ENCODE measurements around the gene TTLL1. TPM values are rescaled to one million over a fixed set of nuclear protein-coding genes. Genes with fewer than 3 reads are reported as not detected.

TTLL1 gene
- total and polyA plus RNA-seq, 2 experiments from 2014 or later = 5.5 to 6.8 TPM

GRCh38 chr22:43031617-43032016, 57.6 kb downstream of the TTLL1 start:
- Mint-ChIP-seq H3K4me3 (no peak overlapping the region), H3K27me3 (ENCODE audit: insufficient read depth, low read depth, poor library complexity) (peaks cover 15% of the 10 kb centered on the region), H3K4me1 (no peaks in the 10 kb centered on the region), H3K27ac (no peak overlapping the region), H3K9me3 (no peaks in the 10 kb centered on the region; the same call in 2 of the 3 replicates), H3K36me3 (ENCODE audit: low read depth) (no peaks in the 10 kb centered on the region)
- no peaks in the 10 kb centered on the region for H4K20me1 ChIP-seq (replicated peaks; ENCODE audit: insufficient read depth)
- DNase-seq (ENCODE audit: low spot score) = no peak
- ATAC-seq = no peak
- no peak overlapping the region for H3K27ac ChIP-seq (ENCODE audit: low read depth)
- H3K36me3 ChIP-seq (ENCODE audit: insufficient read depth) = no peaks in the 10 kb centered on the region
- no peaks in the 10 kb centered on the region for H3K4me1 ChIP-seq (ENCODE audit: insufficient read depth)
- no peaks in the 10 kb centered on the region for H3K27me3 ChIP-seq (ENCODE audit: insufficient read depth)
- no peak overlapping the region for H2AFZ ChIP-seq
- TF ChIP-seq JUNB (IDR thresholded peaks at IDR 0.05; ENCODE audit: unreplicated experiment) (no peak), ETS1 (IDR thresholded peaks at IDR 0.05) (no peak), CREB1 (CRISPR knock-in tag; IDR thresholded peaks at IDR 0.05; ENCODE audit: low read depth) (no peak), EZH2phosphoT487 (IDR thresholded peaks at IDR 0.05; ENCODE audit: unreplicated experiment) (no peak), ZNF114 (CRISPR knock-in tag; IDR thresholded peaks at IDR 0.05) (no peak), ZNF331 (CRISPR knock-in tag; IDR thresholded peaks at IDR 0.05; ENCODE audit: low read depth) (no peak), NANOG (IDR thresholded peaks at IDR 0.05; ENCODE audit: borderline replicate concordance) (no peak), STAT1 (IDR thresholded peaks at IDR 0.05; ENCODE audit: unreplicated experiment) (no peak), POLR2AphosphoS5 (IDR thresholded peaks at IDR 0.05; ENCODE audit: low read depth) (no peak), REST (IDR thresholded peaks at IDR 0.05; ENCODE audit: unreplicated experiment) (no peak)
- TF ChIP-seq, protein P1, sequence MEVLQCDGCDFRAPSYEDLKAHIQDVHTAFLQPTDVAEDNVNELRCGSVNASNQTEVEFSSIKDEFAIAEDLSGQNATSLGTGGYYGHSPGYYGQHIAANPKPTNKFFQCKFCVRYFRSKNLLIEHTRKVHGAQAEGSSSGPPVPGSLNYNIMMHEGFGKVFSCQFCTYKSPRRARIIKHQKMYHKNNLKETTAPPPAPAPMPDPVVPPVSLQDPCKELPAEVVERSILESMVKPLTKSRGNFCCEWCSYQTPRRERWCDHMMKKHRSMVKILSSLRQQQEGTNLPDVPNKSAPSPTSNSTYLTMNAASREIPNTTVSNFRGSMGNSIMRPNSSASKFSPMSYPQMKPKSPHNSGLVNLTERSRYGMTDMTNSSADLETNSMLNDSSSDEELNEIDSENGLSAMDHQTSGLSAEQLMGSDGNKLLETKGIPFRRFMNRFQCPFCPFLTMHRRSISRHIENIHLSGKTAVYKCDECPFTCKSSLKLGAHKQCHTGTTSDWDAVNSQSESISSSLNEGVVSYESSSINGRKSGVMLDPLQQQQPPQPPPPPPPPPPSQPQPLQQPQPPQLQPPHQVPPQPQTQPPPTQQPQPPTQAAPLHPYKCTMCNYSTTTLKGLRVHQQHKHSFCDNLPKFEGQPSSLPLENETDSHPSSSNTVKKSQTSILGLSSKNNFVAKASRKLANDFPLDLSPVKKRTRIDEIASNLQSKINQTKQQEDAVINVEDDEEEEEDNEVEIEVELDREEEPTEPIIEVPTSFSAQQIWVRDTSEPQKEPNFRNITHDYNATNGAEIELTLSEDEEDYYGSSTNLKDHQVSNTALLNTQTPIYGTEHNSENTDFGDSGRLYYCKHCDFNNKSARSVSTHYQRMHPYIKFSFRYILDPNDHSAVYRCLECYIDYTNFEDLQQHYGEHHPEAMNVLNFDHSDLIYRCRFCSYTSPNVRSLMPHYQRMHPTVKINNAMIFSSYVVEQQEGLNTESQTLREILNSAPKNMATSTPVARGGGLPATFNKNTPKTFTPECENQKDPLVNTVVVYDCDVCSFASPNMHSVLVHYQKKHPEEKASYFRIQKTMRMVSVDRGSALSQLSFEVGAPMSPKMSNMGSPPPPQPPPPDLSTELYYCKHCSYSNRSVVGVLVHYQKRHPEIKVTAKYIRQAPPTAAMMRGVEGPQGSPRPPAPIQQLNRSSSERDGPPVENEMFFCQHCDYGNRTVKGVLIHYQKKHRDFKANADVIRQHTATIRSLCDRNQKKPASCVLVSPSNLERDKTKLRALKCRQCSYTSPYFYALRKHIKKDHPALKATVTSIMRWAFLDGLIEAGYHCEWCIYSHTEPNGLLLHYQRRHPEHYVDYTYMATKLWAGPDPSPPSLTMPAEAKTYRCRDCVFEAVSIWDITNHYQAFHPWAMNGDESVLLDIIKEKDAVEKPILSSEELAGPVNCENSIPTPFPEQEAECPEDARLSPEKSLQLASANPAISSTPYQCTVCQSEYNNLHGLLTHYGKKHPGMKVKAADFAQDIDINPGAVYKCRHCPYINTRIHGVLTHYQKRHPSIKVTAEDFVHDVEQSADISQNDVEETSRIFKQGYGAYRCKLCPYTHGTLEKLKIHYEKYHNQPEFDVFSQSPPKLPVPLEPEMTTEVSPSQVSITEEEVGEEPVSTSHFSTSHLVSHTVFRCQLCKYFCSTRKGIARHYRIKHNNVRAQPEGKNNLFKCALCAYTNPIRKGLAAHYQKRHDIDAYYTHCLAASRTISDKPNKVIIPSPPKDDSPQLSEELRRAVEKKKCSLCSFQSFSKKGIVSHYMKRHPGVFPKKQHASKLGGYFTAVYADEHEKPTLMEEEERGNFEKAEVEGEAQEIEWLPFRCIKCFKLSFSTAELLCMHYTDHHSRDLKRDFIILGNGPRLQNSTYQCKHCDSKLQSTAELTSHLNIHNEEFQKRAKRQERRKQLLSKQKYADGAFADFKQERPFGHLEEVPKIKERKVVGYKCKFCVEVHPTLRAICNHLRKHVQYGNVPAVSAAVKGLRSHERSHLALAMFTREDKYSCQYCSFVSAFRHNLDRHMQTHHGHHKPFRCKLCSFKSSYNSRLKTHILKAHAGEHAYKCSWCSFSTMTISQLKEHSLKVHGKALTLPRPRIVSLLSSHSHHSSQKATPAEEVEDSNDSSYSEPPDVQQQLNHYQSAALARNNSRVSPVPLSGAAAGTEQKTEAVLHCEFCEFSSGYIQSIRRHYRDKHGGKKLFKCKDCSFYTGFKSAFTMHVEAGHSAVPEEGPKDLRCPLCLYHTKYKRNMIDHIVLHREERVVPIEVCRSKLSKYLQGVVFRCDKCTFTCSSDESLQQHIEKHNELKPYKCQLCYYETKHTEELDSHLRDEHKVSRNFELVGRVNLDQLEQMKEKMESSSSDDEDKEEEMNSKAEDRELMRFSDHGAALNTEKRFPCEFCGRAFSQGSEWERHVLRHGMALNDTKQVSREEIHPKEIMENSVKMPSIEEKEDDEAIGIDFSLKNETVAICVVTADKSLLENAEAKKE (CRISPR knock-in tag; IDR thresholded peaks at IDR 0.05) = no peak
- TF ChIP-seq, protein P2, sequence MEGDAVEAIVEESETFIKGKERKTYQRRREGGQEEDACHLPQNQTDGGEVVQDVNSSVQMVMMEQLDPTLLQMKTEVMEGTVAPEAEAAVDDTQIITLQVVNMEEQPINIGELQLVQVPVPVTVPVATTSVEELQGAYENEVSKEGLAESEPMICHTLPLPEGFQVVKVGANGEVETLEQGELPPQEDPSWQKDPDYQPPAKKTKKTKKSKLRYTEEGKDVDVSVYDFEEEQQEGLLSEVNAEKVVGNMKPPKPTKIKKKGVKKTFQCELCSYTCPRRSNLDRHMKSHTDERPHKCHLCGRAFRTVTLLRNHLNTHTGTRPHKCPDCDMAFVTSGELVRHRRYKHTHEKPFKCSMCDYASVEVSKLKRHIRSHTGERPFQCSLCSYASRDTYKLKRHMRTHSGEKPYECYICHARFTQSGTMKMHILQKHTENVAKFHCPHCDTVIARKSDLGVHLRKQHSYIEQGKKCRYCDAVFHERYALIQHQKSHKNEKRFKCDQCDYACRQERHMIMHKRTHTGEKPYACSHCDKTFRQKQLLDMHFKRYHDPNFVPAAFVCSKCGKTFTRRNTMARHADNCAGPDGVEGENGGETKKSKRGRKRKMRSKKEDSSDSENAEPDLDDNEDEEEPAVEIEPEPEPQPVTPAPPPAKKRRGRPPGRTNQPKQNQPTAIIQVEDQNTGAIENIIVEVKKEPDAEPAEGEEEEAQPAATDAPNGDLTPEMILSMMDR (conservative IDR thresholded peaks at IDR 0.05; ENCODE audit: low read depth in 2 of 2) = no peak
- H3F3A ChIP-seq (replicated peaks; ENCODE audit: low read depth) = no peaks in the 10 kb centered on the region
- H3K4me3 ChIP-seq = no peak overlapping the region
- no peaks in the 10 kb centered on the region for H3K9me2 ChIP-seq (ENCODE audit: insufficient read depth)
- H3K79me2 ChIP-seq (replicated peaks; ENCODE audit: insufficient read depth) = no peaks in the 10 kb centered on the region
- H3K4me2 ChIP-seq = no peak overlapping the region

Data from GM23338 (cell line).